Memory B cell (primary cell): ENCODE data around the gene SCN1A.
"Not testable (repeated sequence)": the region's sequence is repeated elsewhere in the genome, so short reads cannot be mapped to it uniquely, and the experiment has no call there.

Experiments used
- ATAC-seq: fragments of 150-1000 bp; cut with Tn5 transposase; 2 replicates; pipeline ENCODE4 v1.10.0; 2021; ENCODE audit warnings: low read depth, mild to moderate bottlenecking, moderate library complexity
- DNase-seq, 2 donors: peaks; one replicate each; pipeline ENCODE4 v3.0.0; 2022; ENCODE audit warnings: low spot score in 2 of 2
- H3K27ac Mint-ChIP-seq: one replicate; pipeline ENCODE4 v1.8.0; 2022; ENCODE audit warnings: mild to moderate bottlenecking, moderate library complexity, mixed read lengths
- H3K27me3 Mint-ChIP-seq: one replicate; pipeline ENCODE4 v1.8.0; 2022; ENCODE audit warnings: mixed read lengths
- H3K36me3 Mint-ChIP-seq: one replicate; pipeline ENCODE4 v1.8.0; 2022; ENCODE audit warnings: mild to moderate bottlenecking, mixed read lengths
- H3K4me1 Mint-ChIP-seq: one replicate; pipeline ENCODE4 v1.8.0; 2022; ENCODE audit warnings: mixed read lengths
- H3K4me3 Mint-ChIP-seq: one replicate; pipeline ENCODE4 v1.8.0; 2022; ENCODE audit warnings: mild to moderate bottlenecking, moderate library complexity, mixed read lengths
- H3K9me3 Mint-ChIP-seq: one replicate; pipeline ENCODE4 v1.8.0; 2022; ENCODE audit warnings: mixed read lengths

The SCN1A gene

GRCh38 chr2:166118180-166118579, 9.6 kb downstream of the SCN1A start:
- no peaks in the 10 kb centered on the region for H3K36me3 Mint-ChIP-seq
- ATAC-seq (no peak), DNase-seq (no peak)
- H3K27ac Mint-ChIP-seq = no peak overlapping the region
- peaks cover 2% of the 10 kb centered on the region for H3K4me1 Mint-ChIP-seq
- H3K27me3 Mint-ChIP-seq = no peaks in the 10 kb centered on the region
- no peaks in the 10 kb centered on the region for H3K9me3 Mint-ChIP-seq
- no peak overlapping the region for H3K4me3 Mint-ChIP-seq

GRCh38 chr2:166117491-166117890, 10.3 kb downstream of the SCN1A start:
- Mint-ChIP-seq H3K4me3 (no peak overlapping the region), H3K27ac (no peak overlapping the region), H3K27me3 (no peaks in the 10 kb centered on the region), H3K36me3 (no peaks in the 10 kb centered on the region), H3K4me1 (peaks cover 2% of the 10 kb centered on the region), H3K9me3 (no peaks in the 10 kb centered on the region)
- DNase-seq (no peak), ATAC-seq (no peak)

DNA sequence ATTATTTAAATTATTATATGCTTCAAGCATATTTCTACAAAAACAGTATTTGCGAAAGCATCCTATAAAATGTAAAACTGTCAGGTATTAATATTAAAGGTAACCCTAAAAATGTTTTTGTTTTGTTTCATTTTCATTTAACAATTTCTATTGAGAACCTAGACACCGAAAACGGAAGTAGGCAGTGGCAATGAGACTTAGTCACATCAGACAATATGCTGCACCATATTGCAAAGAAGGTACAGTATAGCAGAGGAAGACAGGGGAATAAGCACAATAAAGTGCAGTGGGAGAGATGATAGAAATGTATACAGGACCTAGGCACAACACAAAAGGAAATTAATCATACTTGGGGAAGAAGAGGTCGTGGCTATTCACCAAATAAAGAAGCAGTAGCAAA, 12.2 kb downstream of the SCN1A start:
- Mint-ChIP-seq H3K4me1 (peaks cover 2% of the 10 kb centered on the region), H3K4me3 (no peak overlapping the region), H3K27ac (no peak overlapping the region), H3K9me3 (no peaks in the 10 kb centered on the region), H3K27me3 (no peaks in the 10 kb centered on the region), H3K36me3 (no peaks in the 10 kb centered on the region)
- DNase-seq (no peak), ATAC-seq (no peak)

GRCh38 chr2:166112193-166112605, 15.6 kb downstream of the SCN1A start:
- H3K9me3 Mint-ChIP-seq = no peaks in the 10 kb centered on the region
- H3K27ac Mint-ChIP-seq = no peak overlapping the region
- ATAC-seq (no peak), DNase-seq (no peak)
- H3K27me3 Mint-ChIP-seq = no peaks in the 10 kb centered on the region
- H3K4me3 Mint-ChIP-seq = no peak overlapping the region
- no peaks in the 10 kb centered on the region for H3K36me3 Mint-ChIP-seq
- peaks cover 2% of the 10 kb centered on the region for H3K4me1 Mint-ChIP-seq

- peaks cover 3% of the 10 kb centered on the region for H3K9me3 Mint-ChIP-seq
- DNase-seq = no peak
- H3K4me3 Mint-ChIP-seq = no peak overlapping the region
- H3K4me1 Mint-ChIP-seq = no peaks in the 10 kb centered on the region
- no peaks in the 10 kb centered on the region for H3K27me3 Mint-ChIP-seq
- no peaks in the 10 kb centered on the region for H3K36me3 Mint-ChIP-seq
- no peak overlapping the region for H3K27ac Mint-ChIP-seq
- no peak for ATAC-seq
Measured at GRCh38 chr2:166106431-166107015, 21.3 kb downstream of the SCN1A start.

GRCh38 chr2:166104773-166105172, 23.0 kb downstream of the SCN1A start:
- H3K4me1 Mint-ChIP-seq = no peaks in the 10 kb centered on the region
- no peak overlapping the region for H3K4me3 Mint-ChIP-seq
- no peak overlapping the region for H3K27ac Mint-ChIP-seq
- H3K9me3 Mint-ChIP-seq = peaks cover 4% of the 10 kb centered on the region
- no peaks in the 10 kb centered on the region for H3K27me3 Mint-ChIP-seq
- no peaks in the 10 kb centered on the region for H3K36me3 Mint-ChIP-seq
- DNase-seq (no peak), ATAC-seq (no peak)

DNA sequence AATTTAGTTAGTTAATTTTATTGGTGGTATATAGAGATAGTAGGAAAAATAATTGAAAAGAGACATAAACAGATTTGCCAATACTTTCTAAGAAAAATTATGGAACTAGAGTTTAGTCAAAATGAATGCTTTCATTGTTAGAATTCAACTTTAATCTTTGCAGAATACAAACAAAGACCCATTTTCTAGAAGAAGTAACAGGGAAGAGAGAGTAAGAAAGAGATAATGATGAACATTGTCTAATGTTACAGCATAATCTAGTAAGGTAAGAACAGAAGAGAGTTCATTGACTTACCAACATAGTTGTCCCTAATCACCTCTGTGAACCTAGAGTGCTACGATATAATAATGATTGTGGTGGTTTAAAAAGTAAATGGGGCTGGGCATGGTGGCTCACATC, 23.7 kb downstream of the SCN1A start:
- Mint-ChIP-seq H3K36me3 (no peaks in the 10 kb centered on the region), H3K4me1 (no peaks in the 10 kb centered on the region), H3K9me3 (peaks cover 4% of the 10 kb centered on the region), H3K27ac (no peak overlapping the region), H3K27me3 (no peaks in the 10 kb centered on the region), H3K4me3 (no peak overlapping the region)
- ATAC-seq (no peak), DNase-seq (no peak)

- not testable (repeated sequence) for DNase-seq, ATAC-seq, H3K27ac Mint-ChIP-seq, H3K27me3 Mint-ChIP-seq, H3K4me1 Mint-ChIP-seq, H3K9me3 Mint-ChIP-seq, H3K36me3 Mint-ChIP-seq, H3K4me3 Mint-ChIP-seq
Measured at GRCh38 chr2:166103277-166103676, 24.5 kb downstream of the SCN1A start.

DNA sequence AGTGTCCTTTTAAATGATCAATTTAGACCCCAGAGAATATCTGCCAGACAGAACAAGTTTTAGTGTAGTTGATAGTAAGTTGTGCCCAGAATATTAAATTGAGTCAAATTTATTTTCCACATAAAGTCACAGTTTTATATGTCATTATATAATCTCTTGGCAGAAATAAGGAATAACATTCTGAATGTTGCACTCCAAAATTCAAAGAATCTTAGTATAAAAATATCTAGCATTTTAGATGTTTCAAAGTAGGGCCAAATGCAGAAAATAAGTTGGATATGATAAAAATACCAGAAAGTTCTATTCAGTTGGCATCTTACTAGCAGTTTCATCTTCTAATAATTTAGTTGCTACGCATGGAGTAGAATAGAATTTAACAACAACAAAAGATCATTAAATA, 33.5 kb downstream of the SCN1A start:
- ATAC-seq = no peak
- no peak for DNase-seq
- no peaks in the 10 kb centered on the region for H3K9me3 Mint-ChIP-seq
- no peaks in the 10 kb centered on the region for H3K4me1 Mint-ChIP-seq
- H3K4me3 Mint-ChIP-seq = no peak overlapping the region
- no peaks in the 10 kb centered on the region for H3K36me3 Mint-ChIP-seq
- no peak overlapping the region for H3K27ac Mint-ChIP-seq
- H3K27me3 Mint-ChIP-seq = no peaks in the 10 kb centered on the region

DNA sequence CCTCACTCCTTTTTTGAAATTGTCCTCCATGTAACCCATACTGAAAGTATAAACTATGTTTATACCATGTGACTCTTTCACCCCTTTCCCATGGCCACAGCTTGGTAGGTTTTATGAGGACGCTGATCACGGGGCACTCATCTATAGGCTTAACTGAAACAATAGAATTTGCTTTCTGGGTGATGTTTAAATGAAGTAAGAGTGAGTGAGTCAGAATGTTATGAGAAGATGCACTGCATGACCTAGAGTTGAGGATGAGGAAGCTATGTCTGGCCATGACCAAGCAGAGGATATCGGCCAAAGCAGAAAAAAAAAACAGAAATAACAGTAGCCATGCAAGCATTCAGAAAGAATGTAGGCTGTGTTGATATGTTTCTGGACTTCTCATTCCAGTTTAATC, 34.9 kb downstream of the SCN1A start:
- Mint-ChIP-seq H3K4me3 (no peak overlapping the region), H3K27me3 (no peaks in the 10 kb centered on the region), H3K36me3 (no peaks in the 10 kb centered on the region), H3K27ac (no peak overlapping the region), H3K9me3 (no peaks in the 10 kb centered on the region), H3K4me1 (no peaks in the 10 kb centered on the region)
- ATAC-seq (no peak), DNase-seq (no peak)

DNA sequence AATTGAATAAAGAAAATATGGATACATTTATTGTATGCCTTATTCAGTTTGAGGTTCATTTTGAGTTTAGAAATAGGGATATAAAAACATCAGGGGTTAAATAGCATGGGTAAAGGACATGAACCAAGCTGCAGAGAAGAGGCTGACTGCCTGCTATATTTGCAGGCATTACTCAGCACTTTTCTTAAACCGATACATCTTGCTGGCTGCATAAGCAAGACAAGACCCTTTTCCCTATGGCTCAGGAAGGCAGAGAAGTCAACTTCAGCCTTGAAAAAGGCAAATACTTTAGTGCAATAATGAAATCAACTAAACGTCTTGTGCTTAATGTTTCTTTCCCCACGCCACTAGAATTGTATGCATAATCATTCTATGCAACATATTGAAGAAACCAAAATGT, 36.4 kb downstream of the SCN1A start:
- Mint-ChIP-seq H3K27ac (no peak overlapping the region), H3K36me3 (no peaks in the 10 kb centered on the region), H3K9me3 (no peaks in the 10 kb centered on the region), H3K4me1 (no peaks in the 10 kb centered on the region), H3K27me3 (peaks cover 2% of the 10 kb centered on the region), H3K4me3 (no peak overlapping the region)
- DNase-seq (no peak), ATAC-seq (no peak)

DNA sequence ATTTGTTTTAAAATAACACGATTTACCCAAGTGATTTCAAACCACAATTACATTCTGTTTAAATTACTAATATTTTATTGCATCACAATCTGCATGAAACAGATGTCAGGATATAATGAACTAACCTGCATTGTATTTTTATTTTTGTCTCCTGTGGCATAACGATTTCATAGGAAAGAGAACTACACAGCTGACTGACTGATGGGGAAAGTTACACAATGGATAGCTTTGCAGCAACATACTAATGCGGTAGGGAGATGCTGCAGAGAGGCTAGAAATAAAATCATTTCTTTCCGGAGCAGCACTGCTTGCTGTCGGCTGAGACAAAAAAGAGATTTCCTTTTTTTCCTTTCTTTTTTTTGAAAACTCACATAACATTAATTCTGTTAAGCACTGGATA, 36.9 kb downstream of the SCN1A start:
- no peak overlapping the region for H3K4me3 Mint-ChIP-seq
- peaks cover 2% of the 10 kb centered on the region for H3K27me3 Mint-ChIP-seq
- no peak for DNase-seq
- no peak overlapping the region for H3K27ac Mint-ChIP-seq
- no peaks in the 10 kb centered on the region for H3K36me3 Mint-ChIP-seq
- no peaks in the 10 kb centered on the region for H3K9me3 Mint-ChIP-seq
- no peaks in the 10 kb centered on the region for H3K4me1 Mint-ChIP-seq
- no peak for ATAC-seq

GRCh38 chr2:166090346-166090745, 37.5 kb downstream of the SCN1A start:
- no peak overlapping the region for H3K27ac Mint-ChIP-seq

GRCh38 chr2:166088634-166089033, 39.2 kb downstream of the SCN1A start:
- no peaks in the 10 kb centered on the region for H3K9me3 Mint-ChIP-seq
- no peak overlapping the region for H3K4me3 Mint-ChIP-seq
- H3K27me3 Mint-ChIP-seq = peaks cover 2% of the 10 kb centered on the region
- no peaks in the 10 kb centered on the region for H3K36me3 Mint-ChIP-seq
- DNase-seq = no peak
- no peaks in the 10 kb centered on the region for H3K4me1 Mint-ChIP-seq
- ATAC-seq = no peak
- no peak overlapping the region for H3K27ac Mint-ChIP-seq

More at GRCh38 chr2:166090346-166090745, 37.5 kb downstream of the SCN1A start:
- DNase-seq (no peak), ATAC-seq (no peak)
- H3K4me3 Mint-ChIP-seq = no peak overlapping the region
- no peaks in the 10 kb centered on the region for H3K9me3 Mint-ChIP-seq
- H3K27me3 Mint-ChIP-seq = peaks cover 2% of the 10 kb centered on the region
- H3K4me1 Mint-ChIP-seq = no peaks in the 10 kb centered on the region
- no peaks in the 10 kb centered on the region for H3K36me3 Mint-ChIP-seq

GRCh38 chr2:166084301-166084700, 43.5 kb downstream of the SCN1A start:
- no peak overlapping the region for H3K4me3 Mint-ChIP-seq
- no peaks in the 10 kb centered on the region for H3K9me3 Mint-ChIP-seq
- DNase-seq (no peak), ATAC-seq (no peak)
- no peaks in the 10 kb centered on the region for H3K36me3 Mint-ChIP-seq
- peaks cover 2% of the 10 kb centered on the region for H3K27me3 Mint-ChIP-seq
- H3K4me1 Mint-ChIP-seq = no peaks in the 10 kb centered on the region
- no peak overlapping the region for H3K27ac Mint-ChIP-seq
